Spleen (tissue), 11 donors: ENCODE measurements around the gene FAM200B. TPM values are rescaled to one million over a fixed set of nuclear protein-coding genes. Genes with fewer than 3 reads are reported as not detected.

Source experiments
- DNase-seq: peaks from one replicate; pipeline ENCODE4 v3.0.0-alpha.2; 2020
- H3K27ac ChIP-seq, 8 donors: fragments of 200-600 bp; sonication (generic) in 7 of 8; 1 replicate in 4 of 8; 2 replicates in 4 of 8; pipeline versions ENCODE4 v1.5.0 to v1.8.0; 2016 to 2021; ENCODE audit warnings: inconsistent platforms in 4 of 8, mild to moderate bottlenecking in 4 of 8, moderate library complexity in 1 of 8
- H3K27me3 ChIP-seq, 7 donors: fragments of 200-600 bp; sonication (generic) in 6 of 7; replicated peaks in 1 of 7; 1 replicate in 4 of 7; 2 replicates in 3 of 7; pipeline versions ENCODE4 v1.5.0 to v1.8.0; 2016 to 2021; ENCODE audit warnings: inconsistent platforms in 3 of 7, mild to moderate bottlenecking in 1 of 7
- H3K36me3 ChIP-seq, 6 donors: fragments of 200-600 bp; sonication (generic) in 5 of 6; 1 replicate in 4 of 6; 2 replicates in 2 of 6; pipeline versions ENCODE4 v1.5.0 to v1.8.0; 2016 to 2021; ENCODE audit warnings: inconsistent platforms in 2 of 6
- H3K4me1 ChIP-seq, 6 donors: fragments of 200-600 bp; sonication (generic) in 5 of 6; 1 replicate in 3 of 6; 2 replicates in 3 of 6; pipeline versions ENCODE4 v1.5.0 to v1.8.0; 2016 to 2021; ENCODE audit warnings: inconsistent platforms in 3 of 6
- H3K4me3 ChIP-seq, 8 donors: fragments of 200-600 bp; sonication (generic) in 7 of 8; 1 replicate in 4 of 8; 2 replicates in 4 of 8; pipeline versions ENCODE4 v1.5.0 to v1.8.0; 2016 to 2021; ENCODE audit warnings: inconsistent platforms in 4 of 8, mild to moderate bottlenecking in 4 of 8, moderate library complexity in 2 of 8
- H3K9me3 ChIP-seq, 8 donors: fragments of 200-600 bp; sonication (generic) in 7 of 8; 1 replicate in 4 of 8; 2 replicates in 4 of 8; pipeline versions ENCODE4 v1.5.0 to v1.8.0; 2016 to 2021; ENCODE audit warnings: inconsistent platforms in 4 of 8
- POLR2A ChIP-seq, 3 donors: fragments of 450-650 bp; IDR thresholded peaks; one replicate each; pipeline ENCODE4 v1.5.1; 2017; ENCODE audit warnings: antibody characterized with exemption in 3 of 3, mild to moderate bottlenecking in 1 of 3
- POLR2AphosphoS5 ChIP-seq, 3 donors: sonication (generic); formaldehyde crosslinking; IDR thresholded peaks; one replicate each; pipeline ENCODE4 v1.5.1; 2017; ENCODE audit warnings: antibody characterized with exemption in 3 of 3
- WGBS, 5 donors: extraction: QIAGEN DNeasy Blood & Tissue Kit in 3 of 5; methylation state at CpG; one replicate each; pipeline versions ENCODE4 v1.1.5 to v1.1.7; 2013 to 2018; 5-methylcytosine and 5-hydroxymethylcytosine counted together
- intact Hi-C: fragments of 100-400 bp; cut with DNase I; formaldehyde crosslinking; loops from one replicate; pipeline ENCODE4 v1.15.0; 2023; ENCODE audit warnings: low total_unique reads
- polyA plus RNA-seq, 3 donors: library from polyadenylated mRNA; stranded (reverse); fragments of 200-250 nt; gene quantifications; one replicate each; pipeline ENCODE4 v1.2.1, GENCODE V29; 2013
- total RNA-seq, 7 donors: library from RNA; depleted of rRNA in 3 of 7; stranded (reverse); fragments of >200 nt in 3 of 7; fragmentation: NEBNext Ultra II Directional in 4 of 7; extraction: Animal tissue kit (Norgen Biotek cat#: 25700) in 4 of 7; gene quantifications; one replicate each; pipeline versions ENCODE4 v1.1.0 to v1.2.1, GENCODE V29; 2016 to 2021
- TF ChIP-seq, protein P1 (sequence below), 11 experiments: fragments of 200-600 bp in 7 of 11; fragments of 450-650 bp in 4 of 11; sonication (generic) in 4 of 11; IDR thresholded peaks in 8 of 11; conservative IDR thresholded peaks in 3 of 11; 1 replicate in 7 of 11; 2 replicates in 4 of 11; pipeline versions ENCODE4 v1.4.0 to v1.8.0; 2016 to 2021; ENCODE audit warnings: antibody characterized with exemption in 11 of 11, inconsistent platforms in 4 of 11, mild to moderate bottlenecking in 1 of 11
- donor health status: healthy with polysubstance abuse.
- donor health status: DM: no; HTN: no; CAD: no; lungs with moderate emphysema.
- donor health status: DM: no; HTN: no; CAD: no.
- donor health status: Bipolar disorder and iron deficiency.
- donor health status: healthy.
- donor health status: DM: no; HTN: no; CAD: no.
- donor health status: DM: yes; HTN: yes; CAD: no.

The FAM200B gene
- total and polyA plus RNA-seq, 10 donors: 17.4 to 42.0 (median 28.6) TPM

DNA sequence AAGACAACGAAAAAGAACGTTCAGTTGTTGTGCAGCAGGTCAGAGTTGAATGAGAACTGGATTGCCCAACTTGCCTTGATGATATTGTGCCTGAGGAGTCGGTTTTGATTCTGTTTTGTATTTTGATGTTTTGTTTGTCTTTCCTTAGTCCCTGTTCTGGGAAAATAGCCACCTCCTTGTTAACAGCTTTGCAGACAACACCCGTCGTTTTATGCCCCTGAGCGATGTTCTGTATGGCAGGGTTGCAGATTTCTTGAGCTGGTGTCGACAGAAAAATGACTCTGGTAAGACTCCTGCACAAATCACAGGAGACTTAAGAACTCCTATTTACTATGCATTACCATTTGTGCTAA, 25.7 kb downstream of the FAM200B start:
- WGBS, 5 donors: 71 to 92% (median 80%) methylated on average over 7 of the region's 7 CpGs
- no peaks in the 10 kb centered on the region for H3K9me3 ChIP-seq

DNA sequence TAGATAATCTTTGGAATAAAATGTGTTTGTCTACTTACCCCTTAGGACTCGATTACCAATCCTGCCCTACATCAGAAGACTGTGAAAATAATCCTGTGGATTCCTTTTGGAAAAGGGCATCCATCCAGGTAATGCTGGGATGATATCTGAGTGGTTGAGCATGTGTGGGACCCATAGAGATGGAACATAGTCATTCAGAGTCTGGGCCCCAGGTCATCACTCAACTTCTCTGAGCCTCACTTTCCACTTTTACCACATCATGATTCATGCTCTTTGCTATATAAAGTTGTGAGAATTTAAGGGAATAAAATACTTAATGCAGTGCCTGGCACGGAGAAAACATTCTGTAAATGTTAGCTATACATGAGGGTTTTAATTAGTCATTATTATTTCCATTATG, 30.1 kb downstream of the FAM200B start:
- intact Hi-C loops: no loop called here

More for the DNA sequence above, 25.7 kb downstream of the FAM200B start:
- DNase-seq: no peak
- TF ChIP-seq POLR2AphosphoS5 (IDR thresholded peaks at IDR 0.05): no peak
- H3K27me3 ChIP-seq: peaks cover 0 to 5% (median 0%) of the 10 kb centered on the region in 7 donors
- no peak overlapping the region for H3K4me3 ChIP-seq
- intact Hi-C loops: no loop called here
- peak overlapping the region in 1 of 8 donors; percentile 92 for H3K27ac ChIP-seq
- H3K36me3 ChIP-seq: peaks cover 0 to 35% (median 0%) of the 10 kb centered on the region in 6 donors
- H3K4me1 ChIP-seq: peaks cover 3 to 16% (median 9%) of the 10 kb centered on the region in 6 donors

DNA sequence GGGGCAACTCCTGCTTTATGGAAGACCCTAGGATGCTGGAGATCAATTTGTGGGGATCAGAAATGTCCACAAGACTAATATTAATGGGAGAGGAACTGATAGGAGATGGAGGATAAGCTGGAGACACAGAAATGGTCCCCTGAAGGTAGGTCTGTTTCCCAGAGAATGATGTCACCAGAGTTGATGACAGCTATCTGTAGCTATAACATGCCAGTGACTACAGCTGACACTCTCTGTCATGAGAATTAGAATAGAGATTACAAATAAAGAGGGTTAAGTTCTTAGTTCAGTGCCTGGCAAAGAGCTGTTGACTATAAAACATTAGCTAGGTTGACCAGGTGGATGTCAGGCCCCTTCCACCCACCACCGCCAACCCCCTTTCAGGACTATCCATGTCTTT, 30.6 kb downstream of the FAM200B start:
- no peak for DNase-seq
- Histone ChIP-seq H3K36me3 (peaks cover 0 to 84% (median 0%) of the 10 kb centered on the region in 6 donors), H3K4me1 (peaks cover 0 to under 1% (median 0%) of the 10 kb centered on the region in 6 donors), H3K9me3 (no peaks in the 10 kb centered on the region), H3K27me3 (no peaks in the 10 kb centered on the region), H3K4me3 (no peak overlapping the region), H3K27ac (no peak overlapping the region)
- TF ChIP-seq, protein P1, sequence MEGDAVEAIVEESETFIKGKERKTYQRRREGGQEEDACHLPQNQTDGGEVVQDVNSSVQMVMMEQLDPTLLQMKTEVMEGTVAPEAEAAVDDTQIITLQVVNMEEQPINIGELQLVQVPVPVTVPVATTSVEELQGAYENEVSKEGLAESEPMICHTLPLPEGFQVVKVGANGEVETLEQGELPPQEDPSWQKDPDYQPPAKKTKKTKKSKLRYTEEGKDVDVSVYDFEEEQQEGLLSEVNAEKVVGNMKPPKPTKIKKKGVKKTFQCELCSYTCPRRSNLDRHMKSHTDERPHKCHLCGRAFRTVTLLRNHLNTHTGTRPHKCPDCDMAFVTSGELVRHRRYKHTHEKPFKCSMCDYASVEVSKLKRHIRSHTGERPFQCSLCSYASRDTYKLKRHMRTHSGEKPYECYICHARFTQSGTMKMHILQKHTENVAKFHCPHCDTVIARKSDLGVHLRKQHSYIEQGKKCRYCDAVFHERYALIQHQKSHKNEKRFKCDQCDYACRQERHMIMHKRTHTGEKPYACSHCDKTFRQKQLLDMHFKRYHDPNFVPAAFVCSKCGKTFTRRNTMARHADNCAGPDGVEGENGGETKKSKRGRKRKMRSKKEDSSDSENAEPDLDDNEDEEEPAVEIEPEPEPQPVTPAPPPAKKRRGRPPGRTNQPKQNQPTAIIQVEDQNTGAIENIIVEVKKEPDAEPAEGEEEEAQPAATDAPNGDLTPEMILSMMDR (IDR thresholded peaks at IDR 0.05 in 8 of 11, conservative IDR thresholded peaks at IDR 0.05 in 3 of 11): no peak
- TF ChIP-seq POLR2A (IDR thresholded peaks at IDR 0.05) (no peak), POLR2AphosphoS5 (IDR thresholded peaks at IDR 0.05) (no peak)
- 93 to 100% (median 95%) methylated on average over 1 of the region's 1 CpG for WGBS, 5 donors
- intact Hi-C loops: no loop called here

More for the DNA sequence above, 30.1 kb downstream of the FAM200B start:
- Histone ChIP-seq H3K9me3 (no peaks in the 10 kb centered on the region), H3K27me3 (no peaks in the 10 kb centered on the region), H3K4me3 (no peak overlapping the region), H3K36me3 (peaks cover 0 to 79% (median 0%) of the 10 kb centered on the region in 6 donors), H3K27ac (no peak overlapping the region), H3K4me1 (no peaks in the 10 kb centered on the region)
- TF ChIP-seq POLR2A (IDR thresholded peaks at IDR 0.05) (no peak), POLR2AphosphoS5 (IDR thresholded peaks at IDR 0.05) (no peak)
- TF ChIP-seq, protein P1 (IDR thresholded peaks at IDR 0.05 in 8 of 11, conservative IDR thresholded peaks at IDR 0.05 in 3 of 11): no peak
- WGBS, 5 donors: 78 to 94% (median 83%) methylated on average over 2 of the region's 2 CpGs
- DNase-seq: no peak

DNA sequence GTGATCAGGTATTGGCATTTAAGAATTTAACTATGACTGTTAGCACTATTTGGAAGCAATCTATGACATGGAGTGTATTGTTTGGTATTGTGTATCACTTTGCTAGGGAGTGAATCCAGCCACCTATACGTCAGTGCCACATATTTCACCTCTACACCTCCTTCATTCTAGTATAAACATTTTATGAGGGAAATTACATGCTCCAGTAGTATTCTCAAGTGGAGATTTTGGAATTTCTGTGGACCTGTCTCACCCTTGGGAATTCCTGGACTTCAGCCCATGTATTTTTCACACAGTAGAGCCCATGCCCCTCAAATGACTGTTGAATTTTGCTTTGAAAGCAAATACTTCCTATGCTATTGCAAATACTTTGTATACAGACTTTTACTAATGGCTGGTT, 32.5 kb downstream of the FAM200B start:
- Histone ChIP-seq H3K9me3 (no peaks in the 10 kb centered on the region), H3K4me3 (no peak overlapping the region), H3K27me3 (no peaks in the 10 kb centered on the region), H3K27ac (peak overlapping the region in 1 of 8 donors; percentile 20), H3K4me1 (peaks cover 0 to 7% (median 2%) of the 10 kb centered on the region in 6 donors), H3K36me3 (peaks cover 0 to 72% (median 0%) of the 10 kb centered on the region in 6 donors)
- TF ChIP-seq POLR2A (IDR thresholded peaks at IDR 0.05) (no peak), POLR2AphosphoS5 (IDR thresholded peaks at IDR 0.05) (no peak)
- TF ChIP-seq, protein P1 (IDR thresholded peaks at IDR 0.05 in 8 of 11, conservative IDR thresholded peaks at IDR 0.05 in 3 of 11): no peak
- 83 to 96% (median 90%) methylated on average over 1 of the region's 1 CpG for WGBS, 5 donors
- intact Hi-C loops: no loop called here
- DNase-seq: no peak
